CD14-positive monocyte (primary cell): Measurements from ENCODE around the gene SPINT2. TPM values are rescaled to one million over a fixed set of nuclear protein-coding genes. Genes with fewer than 3 reads are reported as not detected.
"Not testable (repeated sequence)": the region's sequence is repeated elsewhere in the genome, so short reads cannot be mapped to it uniquely, and the experiment has no call there.

Source experiments
- DNase-seq, 3 donors: peaks; one replicate each; pipeline ENCODE4 v3.0.0-alpha.2; 2011 to 2022
- H2AFZ ChIP-seq: 2 replicates; pipeline ENCODE4 v1.6.0; 2012; ENCODE audit warnings: mild to moderate bottlenecking, low read depth, low read length, inconsistent platforms; ENCODE audit not compliant: insufficient read depth, poor library complexity, severe bottlenecking
- H3K27ac ChIP-seq, 2 donors: 1 replicate in 1 of 2; 2 replicates in 1 of 2; pipeline ENCODE4 v1.5.1; 2012 to 2013; ENCODE audit warnings: low read length in 2 of 2, control low read depth in 1 of 2, inconsistent platforms in 1 of 2, low read depth in 1 of 2, mild to moderate bottlenecking in 1 of 2
- H3K27me3 ChIP-seq, 2 donors: one replicate each; pipeline versions ENCODE4 v1.6.0 to v1.6.1; 2011 to 2013; ENCODE audit warnings: low read length in 2 of 2; ENCODE audit not compliant: control insufficient read depth in 2 of 2, insufficient read depth in 2 of 2
- H3K36me3 ChIP-seq, 2 donors: replicated peaks in 1 of 2; 1 replicate in 1 of 2; 2 replicates in 1 of 2; pipeline versions ENCODE4 v1.5.1 to v1.6.1; 2012 to 2013; ENCODE audit warnings: low read length in 2 of 2, control low read depth in 1 of 2, inconsistent platforms in 1 of 2, mild to moderate bottlenecking in 1 of 2; ENCODE audit not compliant: insufficient read depth in 2 of 2, control insufficient read depth in 1 of 2
- H3K4me1 ChIP-seq, 2 donors: 1 replicate in 1 of 2; 2 replicates in 1 of 2; pipeline versions ENCODE4 v1.5.1 to v1.6.1; 2012 to 2013; ENCODE audit warnings: low read length in 2 of 2, control low read depth in 1 of 2, inconsistent platforms in 1 of 2, mild to moderate bottlenecking in 1 of 2, moderate library complexity in 1 of 2; ENCODE audit not compliant: insufficient read depth in 2 of 2, control insufficient read depth in 1 of 2
- H3K4me2 ChIP-seq: replicated peaks from 2 replicates; pipeline ENCODE3; 2012; ENCODE audit warnings: low read length, moderate library complexity, mild to moderate bottlenecking; ENCODE audit not compliant: poor library complexity, severe bottlenecking; ENCODE audit errors: extremely low read depth
- H3K4me3 ChIP-seq, 3 experiments: fragments of 200-600 bp in 1 of 3; sonication (generic) in 1 of 3; replicated peaks in 1 of 3; 1 replicate in 2 of 3; 2 replicates in 1 of 3; pipeline ENCODE4 v1.5.1; 2011 to 2013; ENCODE audit warnings: low read length in 3 of 3, mild to moderate bottlenecking in 3 of 3, control low read depth in 2 of 3, low read depth in 2 of 3, inconsistent platforms in 1 of 3, moderate library complexity in 1 of 3
- H3K79me2 ChIP-seq: 2 replicates; pipeline ENCODE4 v1.6.0; 2012; ENCODE audit warnings: mild to moderate bottlenecking, control low read depth, inconsistent platforms, low read length, moderate library complexity; ENCODE audit not compliant: insufficient read depth
- H3K9ac ChIP-seq: 2 replicates; pipeline ENCODE4 v1.6.0; 2017; ENCODE audit warnings: low read length, mild to moderate bottlenecking; ENCODE audit not compliant: insufficient read depth, poor library complexity, severe bottlenecking
- H3K9me3 ChIP-seq, 2 donors: replicated peaks in 1 of 2; 1 replicate in 1 of 2; 2 replicates in 1 of 2; pipeline versions ENCODE4 v1.5.1 to v1.6.1; 2012 to 2013; ENCODE audit warnings: low read length in 2 of 2, control low read depth in 1 of 2; ENCODE audit not compliant: control insufficient read depth in 1 of 2, insufficient read depth in 1 of 2
- H4K20me1 ChIP-seq: 2 replicates; pipeline ENCODE4 v1.6.0; 2012; ENCODE audit warnings: mild to moderate bottlenecking, low read length, control low read depth, moderate library complexity; ENCODE audit not compliant: insufficient read depth
- H3K27ac Mint-ChIP-seq, 7 donors: one replicate each; pipeline ENCODE4 v1.8.0; 2020; ENCODE audit warnings: mild to moderate bottlenecking in 7 of 7, mixed read lengths in 7 of 7, moderate library complexity in 6 of 7, inconsistent platforms in 2 of 7
- H3K27me3 Mint-ChIP-seq, 3 donors: one replicate each; pipeline ENCODE4 v1.8.0; 2021 to 2022; ENCODE audit warnings: low read depth in 3 of 3, mild to moderate bottlenecking in 3 of 3, mixed read lengths in 3 of 3, moderate library complexity in 3 of 3, inconsistent platforms in 1 of 3
- H3K36me3 Mint-ChIP-seq, 2 donors: one replicate each; pipeline ENCODE4 v1.8.0; 2020; ENCODE audit warnings: mixed read lengths in 2 of 2, inconsistent platforms in 1 of 2, mild to moderate bottlenecking in 1 of 2
- H3K4me1 Mint-ChIP-seq: one replicate; pipeline ENCODE4 v1.8.0; 2020; ENCODE audit warnings: mild to moderate bottlenecking, mixed read lengths
- H3K4me3 Mint-ChIP-seq, 2 donors: one replicate each; pipeline ENCODE4 v1.8.0; 2020; ENCODE audit warnings: mild to moderate bottlenecking in 2 of 2, mixed read lengths in 2 of 2, moderate library complexity in 1 of 2
- H3K9me3 Mint-ChIP-seq, 7 donors: one replicate each; pipeline ENCODE4 v1.8.0; 2020 to 2022; ENCODE audit warnings: mixed read lengths in 7 of 7, mild to moderate bottlenecking in 6 of 7, moderate library complexity in 6 of 7, inconsistent platforms in 2 of 7
- CTCF ChIP-seq: fragments of 200-600 bp; IDR thresholded peaks from one replicate; pipeline ENCODE4 v1.8.0; 2022; ENCODE audit warnings: antibody characterized with exemption, mild to moderate bottlenecking
- WGBS: methylation state at CpG from one replicate; pipeline ENCODE4 v1.1.5; 2013; ENCODE audit warnings: missing lambda C conversion rate; ENCODE audit not compliant: insufficient coverage; 5-methylcytosine and 5-hydroxymethylcytosine counted together
- intact Hi-C, 2 donors: fragments of 100-400 bp; cut with micrococcal nuclease; formaldehyde crosslinking; loops; one replicate each; pipeline versions ENCODE4 v1.15.0 to v1.15.1; 2023
- polyA plus RNA-seq, 3 donors: library from polyadenylated mRNA; depleted of rRNA in 1 of 3; unstranded in 2 of 3; stranded (reverse) in 1 of 3; fragments of 300-500 nt in 2 of 3; fragments of >200 nt in 1 of 3; fragmentation: Illumina TruSeq in 2 of 3; gene quantifications; 1 replicate in 2 of 3; 2 replicates in 1 of 3; pipeline ENCODE4 v1.2.3, GENCODE V29; 2012 to 2021

SPINT2 gene
- polyA plus RNA-seq, 3 donors = 42.9 to 139 (median 114) TPM

DNA sequence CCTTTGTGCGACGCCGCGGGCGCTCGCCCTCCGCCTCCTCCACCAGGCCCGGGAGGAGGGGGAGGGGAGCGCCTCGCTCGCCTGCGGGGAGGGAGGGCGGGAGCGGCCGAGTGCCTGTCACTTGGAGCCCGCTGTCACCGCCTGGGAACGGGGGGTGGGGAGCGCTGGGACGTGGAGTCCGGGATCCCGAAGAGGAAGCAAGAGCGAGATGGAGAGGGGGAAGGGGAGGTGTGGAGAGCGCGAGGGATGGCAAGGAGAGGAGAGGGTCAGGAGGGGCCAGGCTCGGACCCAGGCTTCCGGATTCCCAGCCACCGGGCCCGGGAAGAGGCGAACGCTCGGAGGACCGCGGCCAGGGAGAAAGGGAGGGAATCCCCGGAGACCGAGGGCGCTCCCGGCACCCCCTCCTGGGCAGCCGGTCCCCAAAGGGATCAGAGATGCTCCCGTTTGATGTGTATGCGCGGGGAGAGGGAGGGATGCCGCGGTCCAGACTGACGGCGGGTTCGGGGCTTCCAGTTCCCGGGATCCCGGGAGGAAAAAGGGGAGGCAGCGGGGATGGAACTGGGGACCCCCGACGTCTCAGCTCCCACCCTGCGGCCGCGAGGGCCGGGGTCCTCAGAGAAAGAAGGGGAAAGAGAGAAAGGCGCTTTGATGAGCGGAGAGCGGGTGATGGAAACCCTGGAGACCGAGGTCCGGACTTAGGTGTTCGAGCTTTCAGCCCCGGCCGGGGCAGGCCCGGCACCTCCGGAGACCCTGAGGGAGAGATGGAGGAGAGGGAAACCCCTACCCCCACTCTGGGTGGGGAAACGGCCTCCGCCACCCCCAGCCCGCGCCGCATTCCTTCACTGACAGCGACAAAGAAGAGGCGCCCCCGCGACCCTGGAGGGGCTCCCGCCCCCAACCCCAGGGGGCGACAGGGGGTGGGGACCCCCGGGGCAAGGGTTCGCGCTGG lies 35.6 kb upstream of the SPINT2 start:
- H3K27me3 Mint-ChIP-seq = peaks cover 62 to 81% (median 72%) of the 10 kb centered on the region in 3 donors
- H3K4me1 Mint-ChIP-seq = peaks cover 10% of the 10 kb centered on the region
- DNase-seq = no peak
- intact Hi-C loops = no loop called here
- Histone ChIP-seq H3K9ac (no peak overlapping the region), H3K4me1 (peaks cover 9 to 16% of the 10 kb centered on the region in 2 donors), H3K4me2 (peak overlapping the region; percentile 4), H3K27ac (no peak overlapping the region), H2AFZ (no peak overlapping the region), H3K27me3 (peaks cover 48 to 76% of the 10 kb centered on the region in 2 donors), H3K79me2 (no peaks in the 10 kb centered on the region), H4K20me1 (no peaks in the 10 kb centered on the region), H3K4me3 (no peak overlapping the region), H3K36me3 (no peaks in the 10 kb centered on the region), H3K9me3 (peaks cover 0 to 18% of the 10 kb centered on the region in 2 donors)
- no peak for TF ChIP-seq CTCF
- under 1% methylated on average over 47 of the region's 80 CpGs for WGBS
- peaks cover 0 to 33% (median 12%) of the 10 kb centered on the region in 7 donors for H3K9me3 Mint-ChIP-seq
- H3K27ac Mint-ChIP-seq = no peak overlapping the region
- H3K36me3 Mint-ChIP-seq = peaks cover 0 to 7% of the 10 kb centered on the region in 2 donors
- H3K4me3 Mint-ChIP-seq = peak overlapping the region in 1 of 2 donors; percentile 75

GRCh38 chr19:38229585-38230073 lies 34.7 kb upstream of the SPINT2 start:
- no peak overlapping the region for H3K27ac Mint-ChIP-seq
- Histone ChIP-seq H3K4me2 (peak overlapping the region; percentile 4), H3K27me3 (peaks cover 42 to 69% of the 10 kb centered on the region in 2 donors), H2AFZ (no peak overlapping the region), H3K9me3 (peaks cover 0 to 9% of the 10 kb centered on the region in 2 donors), H3K79me2 (no peaks in the 10 kb centered on the region), H3K27ac (no peak overlapping the region), H3K4me1 (peaks cover 6 to 9% of the 10 kb centered on the region in 2 donors), H3K36me3 (no peaks in the 10 kb centered on the region), H3K9ac (no peak overlapping the region), H3K4me3 (no peak overlapping the region), H4K20me1 (no peaks in the 10 kb centered on the region)
- no peak for TF ChIP-seq CTCF
- peaks cover 0 to 26% (median 6%) of the 10 kb centered on the region in 7 donors for H3K9me3 Mint-ChIP-seq
- DNase-seq = peak; percentile 1 to 21 (median 9)
- H3K27me3 Mint-ChIP-seq = peaks cover 55 to 75% (median 64%) of the 10 kb centered on the region in 3 donors
- H3K4me3 Mint-ChIP-seq = peak overlapping the region in 1 of 2 donors; percentile 69
- H3K36me3 Mint-ChIP-seq = peaks cover 0 to 4% of the 10 kb centered on the region in 2 donors
- H3K4me1 Mint-ChIP-seq = peaks cover 4% of the 10 kb centered on the region
- WGBS = under 1% methylated on average over 48 of the region's 54 CpGs
- intact Hi-C loops = loop anchor here (5.0 kb wide), 2 partner anchors 143 to 327 kb away; partner anchors contain the start of gene PSMD8 (in 1 of the 2)

GRCh38 chr19:38230506-38231133 lies 33.8 kb upstream of the SPINT2 start:
- not testable (repeated sequence) for H3K36me3 ChIP-seq, H3K27ac Mint-ChIP-seq, H3K4me1 Mint-ChIP-seq, H3K79me2 ChIP-seq, H3K36me3 Mint-ChIP-seq, H3K4me3 ChIP-seq, H4K20me1 ChIP-seq, H3K9me3 ChIP-seq, H3K4me2 ChIP-seq, DNase-seq, H3K4me1 ChIP-seq, H2AFZ ChIP-seq, H3K9ac ChIP-seq, H3K27ac ChIP-seq
- H3K27me3 ChIP-seq = peaks cover 38 to 59% of the 10 kb centered on the region in 2 donors
- Mint-ChIP-seq H3K9me3 (peaks cover 0 to 25% (median 6%) of the 10 kb centered on the region in 7 donors), H3K4me3 (peak overlapping the region in 1 of 2 donors; percentile 70), H3K27me3 (peaks cover 47 to 67% (median 56%) of the 10 kb centered on the region in 3 donors)
- intact Hi-C loops = loop anchor here (5.0 kb wide), 2 partner anchors 142 to 328 kb away; partner anchors contain the start of gene PSMD8 (in 1 of the 2)
- no CpG with 5 or more reads among the region's 3 CpGs for WGBS
